A673 (cell line): ENCODE results near the gene CNOT3. TPM values are rescaled to one million over a fixed set of nuclear protein-coding genes. Genes with fewer than 3 reads are reported as not detected.

ENCODE experiments used
- BruUV-seq: library from RNA; stranded (reverse); fragments of 400-500 nt; replicated peaks from 2 replicates; lab custom pipeline; 2021; lab: Mats Ljungman, UMichigan
- CTCF ChIA-PET: fragments of 300-600 bp; sonication (Branson Sonifier 250); formaldehyde crosslinking; loops from one replicate; lab custom pipeline; 2022; ENCODE audit warnings: antibody characterized with exemption; lab: Charles Lee
- POLR2A ChIA-PET: fragments of 300-600 bp; sonication (Branson Sonifier 250); formaldehyde crosslinking; loops from one replicate; lab custom pipeline; 2022; ENCODE audit warnings: antibody characterized with exemption; ENCODE audit not compliant: low non-redundant PET; lab: Charles Lee
- DNase-seq: peaks from one replicate; pipeline ENCODE4 v3.0.0-alpha.2; 2015; ENCODE audit warnings: low spot score
- H3K27ac ChIP-seq: fragments of 200-600 bp; sonication (generic); 2 replicates; pipeline ENCODE4 v1.5.1; 2016; ENCODE audit warnings: mixed run types, low read depth, mild to moderate bottlenecking, mixed read lengths, antibody characterized with exemption, low read length; ENCODE audit not compliant: poor library complexity, severe bottlenecking
- H3K27me3 ChIP-seq: fragments of 200-600 bp; sonication (generic); replicated peaks from 2 replicates; pipeline ENCODE4 v1.6.1; 2017; ENCODE audit warnings: mixed run types, low read depth, mild to moderate bottlenecking, mixed read lengths, antibody characterized with exemption, low read length; ENCODE audit not compliant: insufficient read depth, poor library complexity
- H3K36me3 ChIP-seq: fragments of 200-600 bp; sonication (generic); 2 replicates; pipeline ENCODE4 v1.6.1; 2016; ENCODE audit warnings: mixed run types, mild to moderate bottlenecking, mixed read lengths, antibody characterized with exemption, low read length; ENCODE audit not compliant: insufficient read depth, poor library complexity, severe bottlenecking
- H3K4me1 ChIP-seq: fragments of 200-600 bp; sonication (generic); 2 replicates; pipeline ENCODE4 v1.6.1; 2017; ENCODE audit warnings: mixed run types, mild to moderate bottlenecking, mixed read lengths, antibody characterized with exemption, low read length; ENCODE audit not compliant: insufficient read depth, poor library complexity, severe bottlenecking
- H3K4me3 ChIP-seq: fragments of 200-600 bp; sonication (generic); 2 replicates; pipeline ENCODE4 v1.5.1; 2016; ENCODE audit warnings: low read depth, mixed run types, mild to moderate bottlenecking, mixed read lengths, low read length; ENCODE audit not compliant: poor library complexity, severe bottlenecking
- H3K9me3 ChIP-seq: fragments of 200-600 bp; sonication (generic); 2 replicates; pipeline ENCODE4 v1.6.1; 2016; ENCODE audit warnings: mixed run types, low read depth, mild to moderate bottlenecking, mixed read lengths, antibody characterized with exemption, low read length; ENCODE audit not compliant: poor library complexity, severe bottlenecking
- CTCF ChIP-seq: fragments of 300-800, 200-600 bp; sonication (generic); conservative IDR thresholded peaks from 2 replicates; pipeline ENCODE4 v1.5.1; 2017; ENCODE audit warnings: low read depth, mild to moderate bottlenecking, antibody characterized with exemption, low read length, moderate library complexity, mixed read lengths
- EZH2 ChIP-seq: fragments of 200-600 bp; sonication (generic); IDR thresholded peaks from 2 replicates; pipeline ENCODE4 v1.6.1; 2017; ENCODE audit warnings: borderline replicate concordance, low read depth, mild to moderate bottlenecking, mixed read lengths, antibody characterized with exemption, low read length; ENCODE audit not compliant: poor library complexity, severe bottlenecking
- intact Hi-C: fragments of 100-400 bp; cut with micrococcal nuclease; formaldehyde crosslinking; loops from one replicate; pipeline ENCODE4 v1.10.0; 2022; ENCODE audit not compliant: unreplicated experiment
- total RNA-seq: library from RNA; stranded (reverse); gene quantifications from 2 replicates; pipeline ENCODE4 v1.2.3, GENCODE V29; 2021

Gene CNOT3
- total RNA-seq, 1 experiment from 2014 or later, result 102 TPM

- TF ChIP-seq EZH2 (no peak), CTCF (no peak)
- POLR2A ChIA-PET, result no interaction called here
- Histone ChIP-seq H3K27ac (no peak overlapping the region), H3K4me3 (no peak overlapping the region), H3K36me3 (peaks cover 64% of the 10 kb centered on the region), H3K9me3 (no peaks in the 10 kb centered on the region), H3K27me3 (no peaks in the 10 kb centered on the region), H3K4me1 (peaks cover 12% of the 10 kb centered on the region)
- no TSS peak for BruUV-seq
- CTCF ChIA-PET, result no interaction called here
- intact Hi-C loops, result no loop called here
- DNase-seq, result no peak
Observed at GRCh38 chr19:54141356-54141755, 3.8 kb downstream of the CNOT3 start.

- Histone ChIP-seq H3K4me1 (peaks cover 12% of the 10 kb centered on the region), H3K36me3 (peaks cover 73% of the 10 kb centered on the region), H3K9me3 (no peaks in the 10 kb centered on the region), H3K27ac (no peak overlapping the region), H3K27me3 (no peaks in the 10 kb centered on the region), H3K4me3 (no peak overlapping the region)
- no TSS peak for BruUV-seq
- intact Hi-C loops, result no loop called here
- ChIA-PET CTCF (no interaction called here), POLR2A (no interaction called here)
- no peak for DNase-seq
- no peak for TF ChIP-seq CTCF
- no peak for TF ChIP-seq EZH2
Observed at GRCh38 chr19:54142166-54142780, 4.7 kb downstream of the CNOT3 start.

GRCh38 chr19:54145541-54146158 lies 8.1 kb downstream of the CNOT3 start:
- POLR2A ChIA-PET, result no interaction called here
- DNase-seq, result no peak
- H3K36me3 ChIP-seq, result peaks cover 91% of the 10 kb centered on the region
- no peak for TF ChIP-seq CTCF
- no peak for TF ChIP-seq EZH2
- H3K4me3 ChIP-seq, result no peak overlapping the region
- intact Hi-C loops, result no loop called here
- BruUV-seq, result no TSS peak
- CTCF ChIA-PET, result no interaction called here
- H3K27ac ChIP-seq, result no peak overlapping the region
- H3K27me3 ChIP-seq, result no peaks in the 10 kb centered on the region
- H3K9me3 ChIP-seq, result no peaks in the 10 kb centered on the region
- no peaks in the 10 kb centered on the region for H3K4me1 ChIP-seq
